ENCODE data around the gene EPHB6.
A peak's percentile ranks its signal among the peaks of the same experiment; 100 is the strongest.

The EPHB6 gene, protein sequence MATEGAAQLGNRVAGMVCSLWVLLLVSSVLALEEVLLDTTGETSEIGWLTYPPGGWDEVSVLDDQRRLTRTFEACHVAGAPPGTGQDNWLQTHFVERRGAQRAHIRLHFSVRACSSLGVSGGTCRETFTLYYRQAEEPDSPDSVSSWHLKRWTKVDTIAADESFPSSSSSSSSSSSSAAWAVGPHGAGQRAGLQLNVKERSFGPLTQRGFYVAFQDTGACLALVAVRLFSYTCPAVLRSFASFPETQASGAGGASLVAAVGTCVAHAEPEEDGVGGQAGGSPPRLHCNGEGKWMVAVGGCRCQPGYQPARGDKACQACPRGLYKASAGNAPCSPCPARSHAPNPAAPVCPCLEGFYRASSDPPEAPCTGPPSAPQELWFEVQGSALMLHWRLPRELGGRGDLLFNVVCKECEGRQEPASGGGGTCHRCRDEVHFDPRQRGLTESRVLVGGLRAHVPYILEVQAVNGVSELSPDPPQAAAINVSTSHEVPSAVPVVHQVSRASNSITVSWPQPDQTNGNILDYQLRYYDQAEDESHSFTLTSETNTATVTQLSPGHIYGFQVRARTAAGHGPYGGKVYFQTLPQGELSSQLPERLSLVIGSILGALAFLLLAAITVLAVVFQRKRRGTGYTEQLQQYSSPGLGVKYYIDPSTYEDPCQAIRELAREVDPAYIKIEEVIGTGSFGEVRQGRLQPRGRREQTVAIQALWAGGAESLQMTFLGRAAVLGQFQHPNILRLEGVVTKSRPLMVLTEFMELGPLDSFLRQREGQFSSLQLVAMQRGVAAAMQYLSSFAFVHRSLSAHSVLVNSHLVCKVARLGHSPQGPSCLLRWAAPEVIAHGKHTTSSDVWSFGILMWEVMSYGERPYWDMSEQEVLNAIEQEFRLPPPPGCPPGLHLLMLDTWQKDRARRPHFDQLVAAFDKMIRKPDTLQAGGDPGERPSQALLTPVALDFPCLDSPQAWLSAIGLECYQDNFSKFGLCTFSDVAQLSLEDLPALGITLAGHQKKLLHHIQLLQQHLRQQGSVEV

DNA sequence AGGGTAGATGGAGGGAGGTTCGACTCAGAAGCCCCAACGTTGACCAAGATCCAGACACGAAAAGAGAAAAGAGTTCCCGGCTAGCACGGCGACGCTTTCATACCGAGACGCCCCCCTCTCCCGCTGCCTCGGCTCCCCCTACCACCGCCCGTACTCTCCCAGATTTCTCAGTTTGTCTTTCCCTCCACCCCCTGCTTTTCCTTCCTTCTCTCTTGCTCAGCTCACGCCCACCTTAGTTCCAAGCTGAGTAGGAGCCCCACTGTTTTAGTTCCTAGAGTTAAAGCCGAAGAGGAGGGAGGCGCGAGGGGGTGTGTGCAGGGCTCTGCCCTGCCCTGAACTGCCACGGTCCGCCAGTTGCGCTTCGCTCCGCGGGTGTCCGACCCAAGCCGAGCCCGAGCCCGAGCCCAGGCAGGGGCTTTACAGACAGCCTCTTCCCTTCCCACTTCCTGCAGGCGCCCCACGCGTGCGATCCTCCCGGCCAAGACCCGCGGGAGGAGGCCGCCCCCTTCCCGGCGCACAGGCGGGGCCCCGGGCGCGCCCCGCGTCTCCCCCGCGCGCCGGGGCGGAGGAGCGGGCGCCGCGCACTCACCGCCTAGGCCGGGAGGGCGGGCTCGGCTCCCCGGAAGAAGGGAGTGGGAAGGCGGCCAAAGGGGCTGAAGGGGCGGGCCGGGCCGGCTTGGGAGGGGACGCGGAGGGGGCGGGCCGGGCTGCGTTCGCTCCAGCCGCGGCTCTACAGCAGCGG is at the start of gene EPHB6:
TSS of gene EPHB6 (plus strand) at position 705 of the 742 bp plus-strand sequence. CDS start 8,152 bp downstream, outside the sequence.
- no peak for DNase-seq

DNA sequence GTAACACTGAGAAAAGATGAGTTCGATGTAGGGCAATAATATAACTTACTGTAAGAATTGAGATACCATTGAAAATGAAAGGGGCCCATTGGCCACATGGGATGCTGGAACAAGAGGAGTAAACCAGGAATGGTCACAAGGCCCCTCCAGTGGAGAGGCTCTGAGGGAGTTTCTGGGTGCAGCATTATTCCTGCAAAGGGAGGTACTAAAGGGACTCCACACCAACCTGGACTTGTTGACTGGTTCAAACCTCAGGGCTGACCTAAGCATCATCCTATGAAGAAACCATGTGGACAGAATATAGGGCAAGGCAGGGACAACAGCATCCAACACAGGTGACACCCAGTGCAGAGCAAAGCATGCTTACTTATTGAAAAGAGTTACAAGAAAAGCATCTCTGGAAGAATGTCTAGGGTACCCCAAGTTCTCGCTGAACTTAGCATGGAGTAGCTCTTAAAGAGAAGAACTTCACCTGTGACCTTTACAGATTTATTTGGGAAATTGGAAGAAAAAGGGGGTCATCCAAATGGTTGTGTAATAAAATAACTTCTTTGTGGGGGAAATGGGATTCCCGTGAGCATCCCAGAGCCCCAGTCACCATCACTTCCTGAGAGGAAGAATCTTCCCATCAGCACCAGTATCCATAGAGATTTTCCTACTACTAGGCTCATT is 49.4 kb upstream of the EPHB6 start:
- no peak for DNase-seq

DNA sequence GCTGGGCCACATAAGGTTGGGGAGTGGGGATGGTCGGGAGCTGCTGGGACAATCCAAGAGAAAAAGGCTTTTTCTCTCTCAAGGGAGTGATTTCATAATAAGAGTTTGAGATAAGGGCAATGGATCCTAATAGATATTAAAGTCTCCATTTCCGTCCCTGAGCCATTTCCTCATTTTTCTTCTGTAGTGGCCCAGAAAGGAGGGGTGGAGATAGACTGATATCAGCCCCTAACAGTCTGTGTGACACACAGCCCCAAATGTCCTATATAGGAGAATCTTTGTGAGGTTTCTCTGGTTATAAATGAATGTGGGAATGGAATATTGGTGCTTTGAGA is 48.9 kb upstream of the EPHB6 start:
- no peak for DNase-seq

DNA sequence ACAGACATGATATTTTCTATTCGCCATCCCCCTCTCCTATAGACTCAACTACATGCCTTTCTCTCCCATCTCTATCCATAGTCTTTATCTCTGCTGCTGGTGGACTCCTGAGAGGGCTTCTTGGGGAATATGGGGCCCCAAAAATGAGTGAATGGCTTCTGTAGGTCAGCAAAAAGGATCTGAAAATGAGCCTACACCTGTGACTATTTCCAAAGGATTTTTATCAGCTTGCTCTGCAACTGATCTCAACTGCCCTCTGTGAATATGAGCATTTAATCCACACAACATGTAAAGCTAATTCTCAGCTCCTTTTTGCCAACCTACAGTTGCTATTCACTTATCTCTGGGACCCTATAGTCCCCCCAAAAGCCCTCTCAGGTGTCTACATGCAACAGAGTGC is 47.9 kb upstream of the EPHB6 start:
- DNase-seq, result no peak

DNA sequence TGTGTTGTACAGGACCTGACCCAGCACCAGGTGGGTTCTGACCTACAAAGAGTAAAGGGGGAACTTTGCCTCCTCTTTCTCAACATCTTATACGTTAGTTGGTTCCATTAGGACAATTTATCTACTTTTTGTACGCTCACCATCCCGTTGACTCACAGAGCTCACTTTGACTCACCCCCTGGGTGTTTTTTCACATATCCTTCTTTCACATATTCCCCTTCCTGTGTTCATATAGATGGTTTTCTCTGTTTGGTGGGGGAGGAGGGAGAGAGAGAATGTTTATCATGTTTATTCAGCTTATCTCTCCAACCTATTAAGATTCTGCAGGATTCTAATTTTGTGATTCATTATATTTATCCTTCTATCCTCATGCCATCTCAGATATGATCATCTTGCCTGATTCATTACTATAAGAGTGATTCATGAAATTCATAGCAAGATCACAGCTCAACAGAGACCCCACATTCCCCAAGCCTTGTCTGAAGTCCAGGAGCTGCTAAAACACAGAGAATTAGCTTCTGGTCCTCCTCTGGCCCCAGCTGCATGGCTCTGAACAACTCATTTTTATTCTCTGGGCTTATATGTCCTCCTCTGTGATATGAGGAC is 46.9 kb upstream of the EPHB6 start:
- DNase-seq, result no peak

DNA sequence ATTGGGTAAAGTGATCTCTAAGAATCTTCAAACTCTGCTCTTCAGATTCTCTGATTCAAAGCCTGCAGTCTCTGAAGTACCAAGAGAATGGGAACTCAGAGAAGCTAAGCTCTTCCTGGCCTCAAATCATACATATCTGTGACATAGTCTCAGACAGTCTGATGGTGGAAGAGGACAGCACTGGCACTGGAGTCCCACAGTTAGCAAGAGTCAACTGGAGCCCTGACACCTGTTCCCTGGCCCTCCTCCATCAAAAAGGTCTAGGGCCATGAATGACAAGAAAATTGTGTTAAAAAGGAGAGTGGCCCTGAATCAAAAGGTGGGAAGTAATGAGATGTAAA is 46.4 kb upstream of the EPHB6 start:
- DNase-seq, result no peak

DNA sequence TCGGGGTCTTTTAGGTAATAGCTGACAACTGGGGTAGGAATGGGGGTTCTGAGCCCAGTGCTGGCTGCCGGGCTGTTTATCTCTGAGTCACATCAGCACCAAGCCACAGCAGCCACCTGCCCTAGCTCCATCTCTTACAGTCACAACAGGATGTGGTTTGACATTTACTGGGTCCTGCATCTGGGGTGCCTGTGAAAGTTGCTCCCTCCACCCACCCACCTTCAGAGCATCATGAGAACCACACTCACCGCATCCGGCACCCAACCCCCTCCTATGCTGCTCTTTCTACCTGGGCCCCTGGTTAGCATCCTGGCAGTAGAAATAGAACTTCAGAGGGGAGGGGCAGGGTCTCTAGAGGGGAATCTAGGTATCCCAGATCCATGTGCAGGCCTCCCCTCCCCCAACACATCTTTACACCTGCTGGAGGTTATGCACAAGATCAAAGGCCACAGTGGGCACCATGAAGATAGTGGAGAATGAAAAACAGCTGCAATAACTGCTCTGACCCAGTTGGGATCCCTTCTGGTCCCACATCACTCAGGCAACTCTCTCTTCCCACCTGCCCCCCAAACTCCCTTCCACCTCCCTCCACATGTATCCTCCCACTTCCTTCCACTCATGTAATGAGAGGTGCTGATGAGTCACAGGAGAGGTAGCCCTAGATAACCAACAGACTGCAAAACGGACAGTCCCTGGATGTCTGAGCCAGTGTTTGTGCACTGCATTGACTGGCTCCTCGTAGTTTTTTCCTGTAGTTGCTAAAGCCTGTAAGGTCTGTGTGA is 45.9 kb upstream of the EPHB6 start:
- no peak for DNase-seq

DNA sequence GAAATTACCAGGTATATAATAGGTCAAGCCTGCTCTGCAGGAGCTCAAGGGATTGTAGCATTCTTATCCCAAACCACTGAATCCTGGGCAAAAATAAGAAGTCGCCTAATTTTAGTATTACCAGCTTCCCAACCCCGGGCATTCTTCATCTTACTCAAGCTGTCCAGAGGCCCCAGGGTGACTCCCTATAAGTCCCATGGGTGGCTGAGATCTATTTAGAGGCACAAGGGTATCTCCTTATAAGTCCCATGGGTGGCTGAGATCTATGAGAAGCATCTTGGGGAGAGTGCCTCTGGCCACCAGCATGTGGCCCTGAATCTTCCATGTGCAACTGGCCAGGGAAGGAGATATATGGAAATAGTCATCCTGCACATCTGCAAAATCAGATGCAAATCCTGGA is 45.2 kb upstream of the EPHB6 start:
- DNase-seq, result no peak

DNA sequence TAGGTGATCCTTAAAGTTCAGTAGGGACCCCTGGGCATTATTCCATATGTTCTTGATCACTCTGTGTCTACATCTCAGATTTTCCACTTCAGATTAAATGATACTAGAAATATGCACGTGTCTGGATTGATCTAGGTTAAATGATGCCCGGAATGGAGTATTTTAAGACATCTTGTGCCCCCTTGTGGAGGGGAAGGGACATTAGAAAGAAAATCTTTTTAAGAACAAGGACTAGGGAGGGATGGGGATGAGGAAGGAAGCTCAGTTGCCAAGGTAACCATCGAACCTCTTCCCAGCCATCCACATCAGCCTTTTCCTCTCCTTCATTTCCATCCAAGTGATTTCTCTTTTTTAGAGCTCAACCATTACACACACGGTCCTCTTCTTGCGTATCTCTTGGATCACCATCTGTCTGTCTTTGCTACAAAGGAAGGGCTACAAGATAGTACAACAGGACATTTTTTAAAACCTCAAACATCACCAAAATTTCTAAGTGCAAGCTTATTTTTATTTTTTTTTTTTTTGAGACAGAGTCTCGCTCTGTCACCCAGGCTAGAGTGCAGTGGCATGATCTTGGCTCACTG is 43.6 kb upstream of the EPHB6 start:
- DNase-seq, result peak; percentile 38

DNA sequence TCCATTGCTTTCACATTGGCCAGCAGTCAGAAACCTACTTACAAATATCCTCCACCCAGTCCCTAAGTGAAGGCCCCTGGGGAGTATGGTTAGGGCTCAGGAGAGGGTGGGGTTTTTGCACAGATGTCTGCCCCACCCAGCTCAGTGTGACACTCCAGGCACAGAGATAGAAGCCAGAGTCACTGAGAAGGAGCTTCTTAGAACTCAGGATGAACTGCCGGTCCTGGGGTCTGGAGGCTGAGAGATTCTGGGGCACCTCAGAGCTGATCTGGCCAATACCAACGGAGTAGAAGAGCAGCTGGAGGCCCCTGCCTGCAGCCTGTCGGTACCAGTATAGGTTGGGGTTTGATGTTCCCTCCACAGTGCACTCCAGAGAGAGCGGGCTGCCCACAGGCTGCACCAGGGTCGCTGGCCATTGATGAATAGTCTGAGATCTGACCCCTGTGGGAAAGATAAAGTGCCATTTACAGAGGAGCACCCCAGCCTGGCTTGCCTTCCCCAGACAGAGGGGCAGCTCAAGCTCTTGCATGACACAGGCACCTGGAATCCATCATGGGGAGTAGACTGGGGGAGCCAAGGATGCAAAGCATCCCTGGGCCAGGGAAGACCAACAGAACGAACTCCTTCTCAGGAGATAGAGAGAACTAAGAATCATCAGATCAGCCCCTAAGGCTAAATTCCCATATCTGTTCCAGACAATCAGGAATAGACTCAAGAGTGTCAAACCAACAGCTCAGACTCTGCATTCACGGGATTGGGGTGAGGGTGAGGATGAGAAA is 42.2 kb upstream of the EPHB6 start:
- DNase-seq, result no peak

DNA sequence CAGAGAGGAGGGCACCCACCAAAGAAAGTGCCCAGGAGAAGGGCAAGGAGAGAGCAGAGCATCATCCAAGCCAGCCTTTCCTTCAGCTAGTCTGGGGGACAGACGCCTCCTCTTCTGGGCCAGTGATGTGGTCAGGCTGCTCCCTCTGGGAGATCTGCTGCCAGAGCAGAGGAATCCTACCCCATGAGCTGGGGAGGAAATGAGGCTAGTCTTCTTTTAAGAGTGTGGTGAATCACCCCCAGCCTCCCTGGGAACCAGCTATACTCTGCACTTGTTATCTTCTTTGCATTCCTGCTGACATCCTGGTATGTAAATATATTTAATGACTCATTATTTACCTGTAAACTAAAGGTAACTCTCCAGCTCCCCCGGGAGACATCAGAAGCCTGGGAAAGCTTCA is 41.6 kb upstream of the EPHB6 start:
- no peak for DNase-seq

DNA sequence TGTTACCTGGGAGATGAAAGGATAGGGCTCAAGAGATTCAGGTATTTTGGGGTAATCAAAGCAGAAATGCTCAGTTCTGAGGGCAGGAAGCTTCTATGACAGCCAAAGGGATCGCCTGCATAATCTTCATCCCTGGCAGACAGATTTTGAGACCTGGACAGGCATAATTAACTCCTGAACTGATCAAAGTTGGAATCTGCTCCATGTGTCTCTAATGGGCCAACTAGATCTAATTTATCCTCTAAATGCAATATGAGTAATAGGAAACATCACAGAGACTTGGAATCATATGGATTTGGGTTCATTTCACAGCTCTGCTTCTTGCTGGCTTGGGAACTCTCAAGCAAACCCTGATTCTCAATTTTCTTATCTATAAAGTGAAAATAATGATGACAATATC is 41.2 kb upstream of the EPHB6 start:
- DNase-seq, result no peak

DNA sequence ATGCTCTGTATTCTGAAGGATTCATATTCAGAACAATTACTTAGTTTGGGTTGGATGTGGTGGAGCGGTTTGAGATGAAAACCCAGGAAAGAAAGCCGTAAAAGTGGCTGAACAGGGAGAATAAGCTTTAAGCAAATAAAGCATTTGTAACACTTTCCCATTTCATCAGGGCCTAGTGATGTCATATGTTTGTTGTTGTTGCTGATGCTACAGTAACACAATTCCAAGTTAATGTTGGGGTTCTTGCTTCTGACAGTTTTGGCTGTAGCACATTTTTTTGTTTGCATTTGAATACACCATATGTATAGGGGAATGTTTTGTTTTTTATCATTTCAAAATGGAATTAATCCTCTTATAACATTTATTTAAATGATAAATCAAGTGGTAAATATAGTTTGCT is 40.4 kb upstream of the EPHB6 start:
- DNase-seq, result no peak

DNA sequence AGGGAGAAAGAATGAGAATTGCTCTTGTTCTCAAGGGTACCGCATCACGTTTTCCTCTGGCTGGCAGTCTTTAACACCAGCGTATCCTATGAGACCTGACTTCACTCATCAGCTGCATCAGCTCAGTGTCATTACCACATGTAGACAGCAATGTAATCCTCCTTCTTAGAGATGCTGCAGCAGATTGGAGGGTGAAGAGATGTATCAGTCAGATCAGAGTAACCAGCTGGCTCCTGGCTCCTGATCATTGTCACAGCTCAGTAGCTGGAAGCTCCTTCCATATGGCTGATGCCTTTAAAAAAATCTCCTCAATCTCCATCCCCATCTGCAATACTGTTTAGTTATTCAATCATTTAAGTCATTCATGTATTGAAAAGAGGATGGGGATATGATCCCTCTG is 39.7 kb upstream of the EPHB6 start:
- no peak for DNase-seq

DNA sequence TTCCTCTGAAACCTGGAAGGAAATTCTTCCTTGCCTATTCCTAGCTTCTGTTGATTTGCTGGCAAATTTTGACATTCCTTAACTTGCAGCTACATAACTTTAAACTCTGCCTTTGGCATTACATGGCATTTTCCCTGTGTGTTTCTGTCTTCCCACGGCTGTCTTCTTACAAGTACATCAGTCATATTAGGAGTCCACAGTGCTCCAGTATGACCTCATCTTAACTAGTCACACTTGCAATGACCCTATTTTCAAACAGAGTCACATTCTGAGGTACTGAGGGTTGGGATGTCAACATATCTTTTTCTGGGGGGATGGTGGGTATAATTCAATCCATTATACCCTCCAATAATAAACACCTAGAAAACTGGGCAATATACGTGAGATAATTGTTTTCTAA is 37.4 kb upstream of the EPHB6 start:
- no peak for DNase-seq

DNA sequence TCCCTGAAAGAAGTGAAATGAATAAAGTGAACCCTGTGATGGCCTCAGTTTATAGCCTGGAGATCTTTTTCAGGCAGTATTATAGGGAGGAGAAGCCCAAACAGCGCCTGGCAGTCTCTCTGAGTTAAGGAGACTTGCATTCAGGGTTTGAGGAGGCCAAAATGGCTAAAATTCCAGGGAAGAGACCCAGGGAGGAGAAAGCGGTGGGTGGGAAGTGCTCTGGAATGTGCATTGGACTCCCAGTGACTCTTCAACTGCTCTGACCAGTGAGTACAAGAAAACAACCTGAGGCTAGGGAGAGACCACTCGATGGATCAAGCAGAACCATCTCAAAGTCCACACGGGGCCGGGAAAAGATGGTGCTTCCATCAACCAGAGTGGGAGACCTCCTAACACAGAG is 35.3 kb upstream of the EPHB6 start:
- DNase-seq, result no peak

DNA sequence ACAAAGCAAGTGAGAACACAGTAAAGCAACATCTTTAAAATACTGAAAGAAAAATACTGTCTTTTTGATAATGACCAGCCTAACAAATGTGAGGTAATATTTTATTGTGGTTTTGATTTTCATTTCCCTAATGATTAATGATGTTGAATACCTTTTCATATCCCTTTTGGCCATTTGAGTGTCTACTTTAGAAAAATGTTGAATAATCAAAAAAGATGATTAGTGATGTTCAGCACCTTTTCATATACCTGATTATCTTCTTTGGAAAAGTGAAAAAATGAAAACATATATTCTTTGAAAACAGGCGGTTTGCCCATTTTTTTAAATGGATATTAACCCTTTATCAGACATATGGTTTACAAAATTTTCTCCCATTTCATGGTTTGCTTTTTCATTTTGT is 32.2 kb upstream of the EPHB6 start:
- DNase-seq, result no peak

DNA sequence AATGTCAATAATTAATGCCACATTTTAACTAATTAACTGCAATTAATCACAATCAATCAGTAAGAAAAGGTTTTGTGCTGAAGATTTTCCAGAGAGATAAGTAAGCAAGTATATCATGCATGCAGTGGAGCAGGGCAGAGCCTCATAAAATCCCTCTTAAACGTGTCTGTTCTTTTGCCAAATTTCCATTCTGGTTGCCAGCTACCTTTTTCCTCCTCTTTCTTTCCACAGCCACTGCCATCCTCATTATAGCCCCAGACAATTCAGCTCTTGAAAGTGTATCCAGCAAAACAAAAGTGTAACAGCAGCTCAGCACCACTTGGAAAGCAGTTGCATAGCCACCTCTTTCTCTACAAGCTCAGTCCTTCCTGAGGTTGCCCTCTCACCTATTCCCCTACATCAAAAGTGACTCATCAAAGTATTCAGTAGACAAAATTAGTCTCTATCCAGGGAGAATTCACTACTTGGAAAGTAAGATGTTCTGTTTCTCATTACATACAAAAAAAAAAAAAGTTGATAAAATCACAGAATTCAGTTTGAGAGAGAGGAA is 26.9 kb upstream of the EPHB6 start:
- no peak for DNase-seq

DNA sequence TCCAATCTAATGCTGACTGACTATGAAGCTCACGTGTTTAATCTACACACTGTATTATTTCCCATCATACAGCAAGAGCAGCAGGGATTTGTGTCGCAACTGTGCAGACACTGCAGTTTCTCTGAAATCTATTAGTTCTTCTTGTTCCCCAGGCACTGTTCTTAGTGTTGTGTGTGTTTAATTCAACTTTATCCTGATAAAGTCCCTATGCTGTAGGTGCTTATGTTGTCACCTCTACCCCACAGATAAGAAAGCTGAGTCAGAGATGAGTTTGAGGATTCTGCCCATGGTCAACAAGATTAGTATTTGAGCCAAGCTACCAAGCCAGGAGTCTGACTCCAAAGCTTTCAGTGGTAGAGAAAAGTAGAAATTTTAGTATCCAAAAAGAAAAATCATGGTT is 22.5 kb upstream of the EPHB6 start:
- no peak for DNase-seq

Data from NCI-H1694 treated with DMSO at 0.1 percent for 48 hours (cell line).